Measurements from ENCODE around the gene PPIL4. TPM values are rescaled to one million over a fixed set of nuclear protein-coding genes. Genes with fewer than 3 reads are reported as not detected.

Gene PPIL4
- total RNA-seq, 1 experiment from 2014 or later, result 36.9 TPM

DNA sequence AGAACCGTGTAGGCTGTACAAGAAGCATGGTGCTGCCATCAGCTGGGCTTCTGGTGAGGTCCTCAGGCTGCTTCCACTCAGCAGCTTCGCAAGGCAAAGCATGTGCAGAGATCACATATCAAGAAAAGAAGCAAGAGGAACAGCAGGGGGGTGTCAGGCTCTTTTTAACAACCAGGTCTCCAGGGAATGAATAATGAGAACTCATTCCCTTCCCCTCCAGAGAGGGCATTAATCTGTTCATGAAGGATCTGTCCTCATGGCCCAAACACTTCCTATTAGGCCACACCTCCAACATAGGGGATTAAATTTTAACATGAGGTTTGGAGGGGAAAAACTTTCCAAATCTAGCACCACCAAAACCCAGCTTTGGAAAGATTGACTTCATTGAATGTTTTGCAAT, 40.3 kb upstream of the PPIL4 start:
- H3K9me3 Mint-ChIP-seq, result no peaks in the 10 kb centered on the region
- Histone ChIP-seq H3K23ac (ENCODE audit: insufficient read length, low read depth, low read length) (no peak overlapping the region), H2BK20ac (ENCODE audit: low read depth, low read length, poor library complexity, severe bottlenecking) (no peak overlapping the region), H3T11ph (ENCODE audit: low read length) (no peak overlapping the region), H3K4me2 (ENCODE audit: insufficient read depth, insufficient read length, low read length) (no peak overlapping the region), H3K9me3 (ENCODE audit: control insufficient read depth, low read depth, low read length) (no peaks in the 10 kb centered on the region), H2BK12ac (ENCODE audit: insufficient read length, low read depth, low read length) (no peak overlapping the region), H3K4ac (ENCODE audit: low read depth, low read length) (no peak overlapping the region), H3K27ac (ENCODE audit: insufficient read length, low read depth, low read length) (no peak overlapping the region), H4K8ac (replicated peaks; ENCODE audit: insufficient read length, low read depth, low read length) (no peak overlapping the region), H3K27me3 (ENCODE audit: insufficient read depth, low read length) (no peaks in the 10 kb centered on the region), H4K20me1 (ENCODE audit: control insufficient read depth, insufficient read depth, insufficient read length) (no peaks in the 10 kb centered on the region), H3K56ac (ENCODE audit: insufficient read length, low read depth, low read length) (no peak overlapping the region), H3K23me2 (ENCODE audit: insufficient read length, low read depth, low read length, poor library complexity, severe bottlenecking) (no peaks in the 10 kb centered on the region), H4K5ac (ENCODE audit: insufficient read length, low read depth, low read length) (no peak overlapping the region), H3K18ac (ENCODE audit: insufficient read length, low read depth, low read length) (no peak overlapping the region), H2BK120ac (ENCODE audit: low read depth, low read length, poor library complexity, severe bottlenecking) (no peak overlapping the region), H3K14ac (ENCODE audit: insufficient read depth, low read length) (no peak overlapping the region), H3K79me2 (ENCODE audit: insufficient read depth, low read length) (no peaks in the 10 kb centered on the region), H2BK5ac (ENCODE audit: insufficient read length, low read length) (no peak overlapping the region), H4K91ac (ENCODE audit: insufficient read length, low read depth, low read length) (no peak overlapping the region), H2AK5ac (ENCODE audit: insufficient read length, low read length) (no peak overlapping the region), H3K79me1 (ENCODE audit: insufficient read depth, low read depth, low read length, poor library complexity, severe bottlenecking) (no peaks in the 10 kb centered on the region), H2BK15ac (ENCODE audit: low read depth, low read length) (no peak overlapping the region), H2AFZ (ENCODE audit: low read length) (no peak overlapping the region), H3K9ac (ENCODE audit: extremely low read depth, insufficient read length, low read length) (no peak overlapping the region), H3K4me1 (ENCODE audit: insufficient read depth, low read length) (no peaks in the 10 kb centered on the region)
- H3K4me3 Mint-ChIP-seq, result no peak overlapping the region; a peak in 1 of 5 replicates
- no peaks in the 10 kb centered on the region for H3K4me1 Mint-ChIP-seq
- no CpG with 5 or more reads among the region's 2 CpGs for WGBS (ENCODE audit: extremely low coverage, insufficient read length, low lambda C conversion rate)
- no peak for DNase-seq
- no peaks in the 10 kb centered on the region for H3K27me3 Mint-ChIP-seq (ENCODE audit: low read depth)
- H3K27ac Mint-ChIP-seq, result no peak overlapping the region
- peaks cover 20 to 68% (median 64%) of the 10 kb centered on the region in 3 experiments for H3K36me3 Mint-ChIP-seq (ENCODE audit: insufficient read depth in 1 of 3, low read depth in 3 of 3)
- no peak for TF ChIP-seq CTCF (conservative IDR thresholded peaks at IDR 0.05)

All from H9 (cell line).